Fibroblast of lung (primary cell): ENCODE data around the gene RHOH.

ENCODE experiments used
- EZH2 ChIP-seq: IDR thresholded peaks from 2 replicates; pipeline ENCODE4 v1.5.1; 2012; ENCODE audit warnings: low read length, control low read depth, mild to moderate bottlenecking; ENCODE audit errors: missing control alignments
- TF ChIP-seq, protein P1 (sequence below), 2 donors: IDR thresholded peaks in 1 of 2; conservative IDR thresholded peaks in 1 of 2; 1 replicate in 1 of 2; 2 replicates in 1 of 2; pipeline ENCODE4 v1.5.1; 2011 to 2012; ENCODE audit warnings: low read length in 2 of 2, control low read depth in 1 of 2, inconsistent platforms in 1 of 2, low read depth in 1 of 2, mild to moderate bottlenecking in 1 of 2

DNA sequence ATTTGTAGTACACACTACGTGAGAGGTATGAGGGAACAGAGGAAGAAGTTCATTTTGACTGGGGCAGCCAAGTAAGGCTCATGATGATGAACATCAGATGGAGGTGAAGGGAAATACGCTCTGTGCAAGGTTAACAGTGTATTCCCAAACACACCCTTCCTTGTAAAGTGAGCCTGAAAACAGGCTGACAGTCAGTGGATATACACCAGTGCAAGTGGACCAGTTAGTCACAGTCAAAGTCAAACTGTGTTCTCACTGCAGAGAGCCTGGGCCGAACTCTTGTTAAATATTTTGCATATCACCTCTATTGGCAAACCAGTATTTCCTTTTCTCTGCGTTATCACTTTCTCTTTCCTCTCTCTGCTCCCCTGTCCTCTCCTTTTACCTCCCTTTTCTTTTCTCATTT lies 23.4 kb upstream of the RHOH start:
- TF ChIP-seq, protein P1, sequence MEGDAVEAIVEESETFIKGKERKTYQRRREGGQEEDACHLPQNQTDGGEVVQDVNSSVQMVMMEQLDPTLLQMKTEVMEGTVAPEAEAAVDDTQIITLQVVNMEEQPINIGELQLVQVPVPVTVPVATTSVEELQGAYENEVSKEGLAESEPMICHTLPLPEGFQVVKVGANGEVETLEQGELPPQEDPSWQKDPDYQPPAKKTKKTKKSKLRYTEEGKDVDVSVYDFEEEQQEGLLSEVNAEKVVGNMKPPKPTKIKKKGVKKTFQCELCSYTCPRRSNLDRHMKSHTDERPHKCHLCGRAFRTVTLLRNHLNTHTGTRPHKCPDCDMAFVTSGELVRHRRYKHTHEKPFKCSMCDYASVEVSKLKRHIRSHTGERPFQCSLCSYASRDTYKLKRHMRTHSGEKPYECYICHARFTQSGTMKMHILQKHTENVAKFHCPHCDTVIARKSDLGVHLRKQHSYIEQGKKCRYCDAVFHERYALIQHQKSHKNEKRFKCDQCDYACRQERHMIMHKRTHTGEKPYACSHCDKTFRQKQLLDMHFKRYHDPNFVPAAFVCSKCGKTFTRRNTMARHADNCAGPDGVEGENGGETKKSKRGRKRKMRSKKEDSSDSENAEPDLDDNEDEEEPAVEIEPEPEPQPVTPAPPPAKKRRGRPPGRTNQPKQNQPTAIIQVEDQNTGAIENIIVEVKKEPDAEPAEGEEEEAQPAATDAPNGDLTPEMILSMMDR (conservative IDR thresholded peaks at IDR 0.05 in 1 of 2, IDR thresholded peaks at IDR 0.05 in 1 of 2; ENCODE audit: low read depth in 1 of 2, low read length in 2 of 2), result no peak
- no peak for TF ChIP-seq EZH2
